Neutrophil (primary cell): Measurements from ENCODE around the gene TEKT3.

Experiments used
- H3K27ac ChIP-seq: fragments of 200-600 bp; sonication (generic); 2 replicates; pipeline ENCODE4 v1.5.1; 2016; ENCODE audit warnings: mild to moderate bottlenecking, moderate library complexity
- H3K27me3 ChIP-seq: fragments of 200-600 bp; sonication (generic); 2 replicates; pipeline ENCODE4 v1.6.0; 2016; ENCODE audit warnings: mild to moderate bottlenecking
- H3K36me3 ChIP-seq: fragments of 200-600 bp; sonication (generic); 2 replicates; pipeline ENCODE4 v1.5.1; 2017
- H3K4me1 ChIP-seq, 2 experiments: fragments of 200-600 bp in 1 of 2; sonication (generic) in 1 of 2; 1 replicate in 1 of 2; 2 replicates in 1 of 2; pipeline versions ENCODE4 v1.5.1 to v1.6.1; 2013 to 2016; ENCODE audit warnings: low read depth in 1 of 2, low read length in 1 of 2, mild to moderate bottlenecking in 1 of 2, moderate library complexity in 1 of 2; ENCODE audit not compliant: control insufficient read depth in 1 of 2, insufficient read depth in 1 of 2
- H3K4me3 ChIP-seq, 2 experiments: fragments of 200-600 bp in 1 of 2; sonication (generic) in 1 of 2; 1 replicate in 1 of 2; 2 replicates in 1 of 2; pipeline ENCODE4 v1.5.1; 2013 to 2016; ENCODE audit warnings: low read depth in 1 of 2, low read length in 1 of 2, mild to moderate bottlenecking in 1 of 2, moderate library complexity in 1 of 2
- H3K9me3 ChIP-seq: fragments of 200-600 bp; sonication (generic); 2 replicates; pipeline ENCODE4 v1.5.1; 2016
- CTCF ChIP-seq: fragments of 200-600 bp; sonication (generic); IDR thresholded peaks from 2 replicates; pipeline ENCODE4 v1.5.1; 2016; ENCODE audit warnings: antibody characterized with exemption

Gene TEKT3

GRCh38 chr17:15309793-15310192 is 31.6 kb downstream of the TEKT3 start:
- no peak overlapping the region for H3K27ac ChIP-seq
- TF ChIP-seq CTCF, result no peak
- no peaks in the 10 kb centered on the region for H3K9me3 ChIP-seq
- no peaks in the 10 kb centered on the region for H3K36me3 ChIP-seq
- H3K27me3 ChIP-seq, result peaks cover 28% of the 10 kb centered on the region
- H3K4me1 ChIP-seq, result no peaks in the 10 kb centered on the region
- no peak overlapping the region for H3K4me3 ChIP-seq

GRCh38 chr17:15309236-15309635 is 32.2 kb downstream of the TEKT3 start:
- H3K36me3 ChIP-seq, result no peaks in the 10 kb centered on the region
- H3K9me3 ChIP-seq, result no peaks in the 10 kb centered on the region
- no peaks in the 10 kb centered on the region for H3K4me1 ChIP-seq
- H3K27ac ChIP-seq, result no peak overlapping the region
- no peak overlapping the region for H3K4me3 ChIP-seq
- H3K27me3 ChIP-seq, result peaks cover 33% of the 10 kb centered on the region
- no peak for TF ChIP-seq CTCF

- H3K27me3 ChIP-seq, result peaks cover 35% of the 10 kb centered on the region
- H3K36me3 ChIP-seq, result no peaks in the 10 kb centered on the region
Measured at GRCh38 chr17:15308758-15309157, 32.6 kb downstream of the TEKT3 start.

GRCh38 chr17:15307710-15308111 is 33.7 kb downstream of the TEKT3 start:
- Histone ChIP-seq H3K9me3 (no peaks in the 10 kb centered on the region), H3K36me3 (no peaks in the 10 kb centered on the region), H3K4me3 (no peak overlapping the region), H3K4me1 (no peaks in the 10 kb centered on the region), H3K27me3 (peaks cover 36% of the 10 kb centered on the region), H3K27ac (no peak overlapping the region)
- no peak for TF ChIP-seq CTCF

More at GRCh38 chr17:15308758-15309157, 32.6 kb downstream of the TEKT3 start:
- Histone ChIP-seq H3K9me3 (no peaks in the 10 kb centered on the region), H3K4me1 (no peaks in the 10 kb centered on the region), H3K27ac (no peak overlapping the region), H3K4me3 (no peak overlapping the region)
- TF ChIP-seq CTCF, result no peak

GRCh38 chr17:15303851-15304250 is 37.5 kb downstream of the TEKT3 start:
- H3K4me3 ChIP-seq, result no peak overlapping the region
- H3K27ac ChIP-seq, result no peak overlapping the region
- no peak for TF ChIP-seq CTCF
- no peaks in the 10 kb centered on the region for H3K9me3 ChIP-seq
- H3K27me3 ChIP-seq, result peaks cover 28% of the 10 kb centered on the region
- H3K36me3 ChIP-seq, result no peaks in the 10 kb centered on the region
- H3K4me1 ChIP-seq, result no peaks in the 10 kb centered on the region

GRCh38 chr17:15303268-15303667 is 38.1 kb downstream of the TEKT3 start:
- no peaks in the 10 kb centered on the region for H3K9me3 ChIP-seq

More at GRCh38 chr17:15303268-15303667, 38.1 kb downstream of the TEKT3 start:
- TF ChIP-seq CTCF, result no peak
- H3K27ac ChIP-seq, result no peak overlapping the region
- no peak overlapping the region for H3K4me3 ChIP-seq
- H3K4me1 ChIP-seq, result no peaks in the 10 kb centered on the region
- no peaks in the 10 kb centered on the region for H3K36me3 ChIP-seq
- peaks cover 28% of the 10 kb centered on the region for H3K27me3 ChIP-seq
